HUES64 (cell line): ENCODE results near the gene USP19. TPM values are rescaled to one million over a fixed set of nuclear protein-coding genes. Genes with fewer than 3 reads are reported as not detected.
A peak's percentile ranks its signal among the peaks of the same experiment; 100 is the strongest.

Experiments used
- H3K27ac ChIP-seq: 2 replicates; pipeline ENCODE4 v1.7.0; 2013; ENCODE audit warnings: low read depth, low read length, inconsistent platforms
- H3K27me3 ChIP-seq: 2 replicates; pipeline ENCODE4 v1.6.1; 2013; ENCODE audit warnings: mild to moderate bottlenecking, low read length; ENCODE audit not compliant: insufficient read depth
- H3K36me3 ChIP-seq: 2 replicates; pipeline ENCODE4 v1.6.1; 2013; ENCODE audit warnings: mild to moderate bottlenecking, low read length; ENCODE audit not compliant: insufficient read depth
- H3K4me1 ChIP-seq: 2 replicates; pipeline ENCODE4 v1.6.1; 2013; ENCODE audit warnings: mild to moderate bottlenecking, low read length, moderate library complexity; ENCODE audit not compliant: insufficient read depth
- H3K4me3 ChIP-seq: 2 replicates; pipeline ENCODE4 v1.5.1; 2013; ENCODE audit warnings: mild to moderate bottlenecking, low read length, moderate library complexity
- H3K9ac ChIP-seq: 2 replicates; pipeline ENCODE4 v1.6.1; 2013; ENCODE audit warnings: mild to moderate bottlenecking, low read depth, low read length
- H3K9me3 ChIP-seq: 2 replicates; pipeline ENCODE4 v1.6.1; 2013; ENCODE audit warnings: low read depth, low read length; ENCODE audit not compliant: insufficient read depth
- WGBS: fragments of 150-250, 120-280 bp; methylation state at CpG from one replicate; pipeline ENCODE4 v1.1.7; 2013; ENCODE audit warnings: missing lambda C conversion rate; 5-methylcytosine and 5-hydroxymethylcytosine counted together
- polyA plus RNA-seq, 2 experiments: library from polyadenylated mRNA; stranded (reverse); fragments of 50-300 nt; gene quantifications; one replicate each; pipeline ENCODE4 v1.2.3, GENCODE V29; 2013

Gene USP19, protein sequence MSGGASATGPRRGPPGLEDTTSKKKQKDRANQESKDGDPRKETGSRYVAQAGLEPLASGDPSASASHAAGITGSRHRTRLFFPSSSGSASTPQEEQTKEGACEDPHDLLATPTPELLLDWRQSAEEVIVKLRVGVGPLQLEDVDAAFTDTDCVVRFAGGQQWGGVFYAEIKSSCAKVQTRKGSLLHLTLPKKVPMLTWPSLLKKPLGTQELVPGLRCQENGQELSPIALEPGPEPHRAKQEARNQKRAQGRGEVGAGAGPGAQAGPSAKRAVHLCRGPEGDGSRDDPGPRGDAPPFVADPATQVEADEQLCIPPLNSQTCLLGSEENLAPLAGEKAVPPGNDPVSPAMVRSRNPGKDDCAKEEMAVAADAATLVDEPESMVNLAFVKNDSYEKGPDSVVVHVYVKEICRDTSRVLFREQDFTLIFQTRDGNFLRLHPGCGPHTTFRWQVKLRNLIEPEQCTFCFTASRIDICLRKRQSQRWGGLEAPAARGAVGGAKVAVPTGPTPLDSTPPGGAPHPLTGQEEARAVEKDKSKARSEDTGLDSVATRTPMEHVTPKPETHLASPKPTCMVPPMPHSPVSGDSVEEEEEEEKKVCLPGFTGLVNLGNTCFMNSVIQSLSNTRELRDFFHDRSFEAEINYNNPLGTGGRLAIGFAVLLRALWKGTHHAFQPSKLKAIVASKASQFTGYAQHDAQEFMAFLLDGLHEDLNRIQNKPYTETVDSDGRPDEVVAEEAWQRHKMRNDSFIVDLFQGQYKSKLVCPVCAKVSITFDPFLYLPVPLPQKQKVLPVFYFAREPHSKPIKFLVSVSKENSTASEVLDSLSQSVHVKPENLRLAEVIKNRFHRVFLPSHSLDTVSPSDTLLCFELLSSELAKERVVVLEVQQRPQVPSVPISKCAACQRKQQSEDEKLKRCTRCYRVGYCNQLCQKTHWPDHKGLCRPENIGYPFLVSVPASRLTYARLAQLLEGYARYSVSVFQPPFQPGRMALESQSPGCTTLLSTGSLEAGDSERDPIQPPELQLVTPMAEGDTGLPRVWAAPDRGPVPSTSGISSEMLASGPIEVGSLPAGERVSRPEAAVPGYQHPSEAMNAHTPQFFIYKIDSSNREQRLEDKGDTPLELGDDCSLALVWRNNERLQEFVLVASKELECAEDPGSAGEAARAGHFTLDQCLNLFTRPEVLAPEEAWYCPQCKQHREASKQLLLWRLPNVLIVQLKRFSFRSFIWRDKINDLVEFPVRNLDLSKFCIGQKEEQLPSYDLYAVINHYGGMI (N-terminal part only)
- 29.4 TPM for polyA plus RNA-seq (2013, experiment 1 of 2)
- 26.6 TPM for polyA plus RNA-seq (2013, experiment 2 of 2)

DNA sequence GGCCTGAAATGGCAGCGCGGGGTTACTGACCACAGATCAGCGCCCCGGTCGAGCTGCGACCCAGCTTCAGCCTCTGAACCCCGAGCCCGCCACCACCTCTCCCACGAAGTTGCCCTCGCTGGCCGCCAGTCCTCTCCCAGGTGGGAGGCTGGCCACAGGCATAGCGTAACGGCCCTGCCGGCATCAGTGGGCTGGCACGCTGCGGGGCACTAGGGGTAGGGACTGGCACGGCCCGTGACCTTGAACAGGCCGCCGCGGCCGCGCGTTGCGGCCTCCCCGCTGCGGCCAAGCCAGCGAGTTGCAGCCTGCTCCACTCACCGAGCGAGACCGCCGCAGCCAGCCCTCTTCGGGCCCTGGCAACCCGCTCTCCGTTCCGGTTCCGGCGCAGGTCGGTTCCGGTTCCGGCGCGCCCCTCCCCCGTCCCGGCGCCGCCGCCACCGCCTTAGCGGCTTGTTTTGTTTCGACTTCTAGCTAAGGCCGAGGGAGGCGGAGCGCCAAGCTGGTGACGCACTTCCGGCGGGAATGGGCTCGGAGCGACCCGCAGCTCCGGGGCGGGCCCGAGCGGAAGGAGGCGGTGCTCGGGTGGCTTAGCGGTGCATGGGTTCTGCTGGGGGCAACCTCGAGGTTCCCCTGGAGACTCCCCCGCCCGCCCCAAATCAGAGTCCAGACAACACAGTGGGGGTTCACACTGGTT, at the start of gene USP19:
Gene USP19, minus strand, starts transcription at position 386 of the 694 bp plus-strand sequence. CDS start 1,678 bp downstream, outside the sequence.
- 1% methylated on average over 70 of the region's 70 CpGs for WGBS
- Histone ChIP-seq H3K36me3 (peaks cover 61% of the 10 kb centered on the region), H3K27me3 (no peaks in the 10 kb centered on the region), H3K9ac (peak within 1 kb of the TSS; percentile 87), H3K4me1 (peaks cover 6% of the 10 kb centered on the region; the same call in 1 of the 2 replicates), H3K27ac (peak within 1 kb of the TSS; percentile 98), H3K4me3 (peak within 1 kb of the TSS; percentile 79), H3K9me3 (no peaks in the 10 kb centered on the region)

DNA sequence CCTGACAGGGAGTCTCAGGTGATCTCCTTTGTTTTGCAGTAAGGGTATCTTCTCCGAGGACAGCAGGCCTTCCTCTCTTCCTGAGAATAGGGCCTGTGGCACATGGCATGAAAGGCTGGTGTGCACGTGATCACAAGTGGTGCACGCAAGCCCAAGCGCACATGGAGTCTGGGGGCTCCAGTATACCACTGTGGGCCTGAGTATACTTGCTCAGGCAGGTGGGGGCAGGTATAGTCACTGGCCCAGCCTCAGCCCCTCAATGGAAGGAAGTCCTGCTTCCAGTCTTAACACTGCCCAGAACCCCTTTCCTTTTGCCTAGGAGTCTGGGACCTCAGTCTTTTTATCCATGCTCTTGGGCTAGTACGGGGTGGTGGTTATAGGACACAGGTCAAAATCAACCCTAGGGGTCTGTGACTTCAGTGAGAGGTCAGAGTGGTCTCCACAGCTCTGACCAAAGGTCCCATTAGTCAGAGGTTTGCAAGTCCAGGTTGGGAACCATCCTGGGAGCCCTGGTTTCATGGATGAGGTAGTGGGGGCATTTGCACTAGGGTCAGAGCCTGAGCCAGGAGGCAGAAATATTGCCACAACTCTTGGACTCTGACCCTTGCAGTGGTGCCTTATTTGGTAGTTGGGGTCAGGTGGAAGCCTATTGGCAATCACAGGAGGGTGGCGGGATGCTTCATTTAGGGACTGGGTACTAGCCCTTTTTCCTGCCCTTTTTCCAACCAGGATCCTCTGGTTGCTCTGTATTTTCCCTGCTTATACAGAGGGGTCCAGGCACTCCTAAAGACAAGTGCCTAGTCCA, 46.3 kb upstream of the USP19 start:
- H3K27me3 ChIP-seq, result peaks cover 11% of the 10 kb centered on the region
- 0 out of 2 replicates have a peak overlapping the region, but pooled peaks have one; percentile 35 for H3K9ac ChIP-seq
- H3K4me3 ChIP-seq, result peak overlapping the region; percentile 99
- H3K4me1 ChIP-seq, result peaks cover 10% of the 10 kb centered on the region
- H3K36me3 ChIP-seq, result peaks cover 25% of the 10 kb centered on the region
- WGBS, result 87% methylated on average over 6 of the region's 6 CpGs
- no peak overlapping the region for H3K27ac ChIP-seq
- H3K9me3 ChIP-seq, result 0 out of 2 replicates have a peak, but pooled peaks cover 3% of the 10 kb centered on the region

DNA sequence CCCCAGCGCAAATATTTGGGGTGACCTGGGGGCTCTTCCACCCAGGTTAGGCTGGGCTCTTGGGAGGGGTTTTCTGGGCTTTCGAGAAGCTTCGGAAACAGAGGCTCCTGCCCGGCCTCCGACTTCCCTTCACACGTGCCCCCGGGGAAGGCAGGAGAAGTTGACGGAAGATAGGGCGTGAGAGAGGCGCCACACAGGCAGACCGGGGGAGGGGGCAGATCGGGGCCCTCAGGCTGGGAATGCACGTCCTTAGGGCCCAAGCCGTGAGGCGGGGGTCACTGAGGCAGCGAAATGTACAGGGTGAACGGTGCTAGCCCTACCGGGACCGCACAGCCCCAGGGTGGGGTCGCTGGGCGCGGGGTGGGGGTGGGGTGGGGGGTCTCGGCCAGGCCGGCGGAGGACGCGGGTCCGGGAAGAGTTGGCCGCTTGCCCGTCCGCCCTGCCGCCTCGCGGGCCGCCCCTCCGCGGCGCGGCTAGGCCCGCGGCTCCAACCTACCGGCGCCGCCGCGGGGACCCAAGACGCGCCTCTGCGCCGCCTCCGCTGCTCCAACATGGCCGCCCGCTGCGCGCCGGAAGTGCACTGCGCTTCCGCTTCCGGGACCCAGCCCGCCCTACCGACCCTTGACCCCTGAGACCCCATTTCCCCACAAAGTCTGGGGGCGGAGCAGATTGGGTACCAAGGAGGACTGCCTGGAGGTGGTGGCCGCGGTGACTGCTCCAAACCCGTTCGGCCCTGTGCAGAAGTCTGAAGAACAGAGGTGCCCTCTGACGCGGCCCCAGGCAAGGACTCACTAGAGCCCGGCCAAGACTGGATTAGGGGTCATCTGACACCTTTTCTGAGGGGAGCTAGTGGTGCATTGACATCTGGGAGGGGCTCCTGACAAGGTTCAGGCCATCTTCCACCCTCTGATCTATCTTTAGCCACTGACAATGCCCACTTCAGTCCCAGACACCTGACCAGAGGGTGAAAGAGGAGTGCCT, 45.4 kb upstream of the USP19 start, which contains the start of gene CCDC71:
Gene CCDC71, minus strand, starts transcription at position 561 of the 981 bp plus-strand sequence. CDS start 2,123 bp downstream, outside the sequence.
- 3% methylated on average over 69 of the region's 69 CpGs for WGBS
- Histone ChIP-seq H3K36me3 (peaks cover 28% of the 10 kb centered on the region), H3K9ac (peak within 1 kb of the TSS; percentile 93), H3K4me3 (peak within 1 kb of the TSS; percentile 99), H3K4me1 (peaks cover 7% of the 10 kb centered on the region), H3K27me3 (peaks cover 11% of the 10 kb centered on the region), H3K27ac (peak within 1 kb of the TSS; percentile 76), H3K9me3 (0 out of 2 replicates have a peak, but pooled peaks cover 3% of the 10 kb centered on the region)

DNA sequence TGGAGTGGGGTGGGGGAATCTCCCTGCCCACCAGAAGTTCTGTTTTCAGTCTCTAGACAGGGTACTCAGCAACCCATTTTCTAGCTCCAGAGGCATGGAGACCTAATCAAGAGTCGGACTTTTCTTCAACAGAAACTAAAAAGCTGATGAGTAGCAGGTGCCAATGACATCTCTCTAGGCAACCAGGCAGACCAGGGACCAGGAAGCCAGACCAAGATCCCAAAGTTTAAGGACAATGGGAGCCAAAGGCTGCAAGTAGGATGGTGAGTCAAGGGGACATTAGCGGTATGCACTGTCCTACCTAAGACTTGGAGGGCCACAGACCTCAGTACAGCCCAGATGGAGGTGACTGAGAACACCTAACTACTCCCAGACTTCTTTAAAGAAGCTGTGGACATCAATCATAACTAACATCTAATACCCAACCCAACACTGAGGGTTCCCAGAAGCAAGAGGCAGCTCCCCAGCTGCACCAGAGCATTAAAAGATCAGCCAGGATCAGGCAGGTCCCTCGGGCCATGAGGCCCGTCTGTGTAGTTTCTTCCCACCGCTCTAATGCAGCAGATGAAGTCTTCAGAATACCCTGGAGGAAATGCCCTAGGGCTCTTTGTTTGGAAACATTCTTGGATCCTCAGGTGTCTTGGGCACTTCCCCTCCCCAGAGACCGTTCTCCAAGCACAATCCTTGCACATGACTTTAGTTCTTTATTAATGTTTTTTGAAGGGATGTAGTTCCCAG, 44.5 kb upstream of the USP19 start:
- H3K27me3 ChIP-seq, result peaks cover 11% of the 10 kb centered on the region
- H3K27ac ChIP-seq, result peak overlapping the region; percentile 76
- peak overlapping the region; percentile 93 for H3K9ac ChIP-seq
- H3K4me3 ChIP-seq, result peak overlapping the region; percentile 99
- 44% methylated on average over 5 of the region's 6 CpGs for WGBS
- H3K36me3 ChIP-seq, result peaks cover 28% of the 10 kb centered on the region
- H3K9me3 ChIP-seq, result 0 out of 2 replicates have a peak, but pooled peaks cover 3% of the 10 kb centered on the region
- H3K4me1 ChIP-seq, result peaks cover 7% of the 10 kb centered on the region

DNA sequence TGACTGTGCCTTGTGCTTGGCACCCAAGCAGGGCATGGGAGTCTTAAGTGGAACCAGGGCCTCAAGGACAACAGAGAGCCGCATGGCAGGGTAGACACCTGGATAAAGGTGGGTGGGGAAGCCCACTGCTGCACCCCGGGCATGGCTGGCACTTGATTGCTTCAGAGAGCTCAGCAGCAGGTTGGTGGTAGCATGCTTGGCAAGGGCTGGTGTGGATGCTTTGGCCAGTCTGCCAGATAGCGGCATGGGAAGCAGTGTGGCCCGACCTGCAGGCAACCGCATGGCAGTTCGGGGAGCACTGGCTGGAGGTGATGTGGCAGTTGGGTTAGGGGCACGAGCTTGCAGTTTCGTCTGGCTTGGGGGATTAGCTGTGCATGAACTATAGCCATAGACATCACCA, 43.0 kb upstream of the USP19 start:
- 96% methylated on average over 8 of the region's 8 CpGs for WGBS
- H3K9ac ChIP-seq, result no peak overlapping the region
- no peak overlapping the region for H3K27ac ChIP-seq
- H3K4me1 ChIP-seq, result peaks cover 7% of the 10 kb centered on the region
- H3K9me3 ChIP-seq, result 0 out of 2 replicates have a peak, but pooled peaks cover 3% of the 10 kb centered on the region
- peaks cover 11% of the 10 kb centered on the region for H3K27me3 ChIP-seq
- H3K36me3 ChIP-seq, result peaks cover 28% of the 10 kb centered on the region
- H3K4me3 ChIP-seq, result no peak overlapping the region

DNA sequence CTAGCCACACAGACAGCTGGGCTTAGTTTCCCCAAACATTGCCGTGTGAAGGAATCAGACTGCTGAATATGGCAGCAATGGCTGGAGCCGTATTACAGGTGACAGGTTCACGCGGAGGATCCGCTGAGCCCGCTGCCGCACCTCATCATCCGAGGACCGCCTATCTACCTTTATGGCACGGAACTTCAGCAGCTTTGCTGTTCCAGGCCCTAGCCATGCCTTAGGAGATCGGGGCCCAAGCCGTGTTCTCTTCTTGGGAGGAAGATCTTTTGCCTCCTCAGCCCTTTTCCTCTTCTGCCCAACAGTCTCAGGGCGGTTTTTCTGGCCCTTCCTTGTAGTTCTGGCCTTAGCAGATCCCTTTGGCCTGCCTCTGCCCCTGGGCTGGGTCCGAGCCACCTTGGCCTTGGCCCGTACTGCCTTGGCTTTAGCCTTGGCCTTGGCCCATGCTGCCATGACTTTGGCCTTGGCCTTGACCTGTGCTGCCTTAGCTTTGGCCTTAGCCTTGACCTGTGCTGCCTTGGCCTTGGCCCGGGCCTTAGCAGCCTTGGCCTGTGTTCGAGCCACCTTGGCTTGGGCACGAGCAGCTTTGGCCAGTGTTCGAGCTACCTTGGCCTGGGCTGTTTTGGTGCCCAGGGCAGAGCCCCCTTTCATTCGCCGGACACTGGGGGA, 42.3 kb upstream of the USP19 start:
- WGBS, result 96% methylated on average over 21 of the region's 21 CpGs

DNA sequence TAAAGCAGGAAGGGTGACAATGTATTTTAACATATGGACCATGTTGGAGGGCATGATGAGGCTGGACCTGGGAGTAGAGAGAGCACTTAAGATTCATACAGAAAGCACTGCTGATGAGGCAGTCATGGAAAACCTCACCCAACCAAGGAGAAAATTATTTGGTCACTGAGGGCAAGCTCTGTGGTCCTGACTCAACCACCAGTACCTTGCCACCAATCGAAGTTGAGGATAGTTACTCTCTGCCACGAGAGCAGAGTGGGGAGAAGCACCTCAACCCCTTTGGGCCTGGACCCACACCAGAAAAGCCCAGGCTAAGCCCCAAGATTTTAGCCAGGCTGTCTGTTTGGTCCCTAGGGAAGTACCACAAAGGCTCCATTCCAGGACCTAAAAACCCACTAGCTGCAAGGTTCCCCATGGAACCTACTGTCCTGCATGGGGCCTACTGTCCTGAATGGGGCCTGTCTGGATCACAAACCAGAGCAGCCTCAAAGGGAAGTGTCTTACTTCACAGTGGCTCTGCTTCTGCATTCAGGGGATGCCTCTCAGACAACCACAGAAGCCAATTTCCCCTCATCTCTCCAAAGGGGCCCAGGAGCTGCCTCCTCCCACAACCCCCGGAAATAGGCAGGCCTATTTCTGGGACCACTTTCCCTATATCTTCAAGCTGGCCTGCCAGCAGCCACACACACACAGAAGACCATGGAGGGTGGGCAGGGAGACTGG, 41.3 kb upstream of the USP19 start:
- WGBS, result 93% methylated on average over 3 of the region's 3 CpGs
- peaks cover 28% of the 10 kb centered on the region for H3K36me3 ChIP-seq
- H3K9ac ChIP-seq, result no peak overlapping the region
- H3K4me3 ChIP-seq, result no peak overlapping the region
- H3K27me3 ChIP-seq, result no peaks in the 10 kb centered on the region
- peaks cover 7% of the 10 kb centered on the region for H3K4me1 ChIP-seq
- no peak overlapping the region for H3K27ac ChIP-seq
- 0 out of 2 replicates have a peak, but pooled peaks cover 3% of the 10 kb centered on the region for H3K9me3 ChIP-seq

More for the DNA sequence above, 42.3 kb upstream of the USP19 start:
- Histone ChIP-seq H3K36me3 (peaks cover 28% of the 10 kb centered on the region), H3K9ac (no peak overlapping the region), H3K4me1 (peaks cover 7% of the 10 kb centered on the region), H3K27me3 (peaks cover 7% of the 10 kb centered on the region), H3K4me3 (no peak overlapping the region), H3K9me3 (0 out of 2 replicates have a peak, but pooled peaks cover 3% of the 10 kb centered on the region), H3K27ac (no peak overlapping the region)

DNA sequence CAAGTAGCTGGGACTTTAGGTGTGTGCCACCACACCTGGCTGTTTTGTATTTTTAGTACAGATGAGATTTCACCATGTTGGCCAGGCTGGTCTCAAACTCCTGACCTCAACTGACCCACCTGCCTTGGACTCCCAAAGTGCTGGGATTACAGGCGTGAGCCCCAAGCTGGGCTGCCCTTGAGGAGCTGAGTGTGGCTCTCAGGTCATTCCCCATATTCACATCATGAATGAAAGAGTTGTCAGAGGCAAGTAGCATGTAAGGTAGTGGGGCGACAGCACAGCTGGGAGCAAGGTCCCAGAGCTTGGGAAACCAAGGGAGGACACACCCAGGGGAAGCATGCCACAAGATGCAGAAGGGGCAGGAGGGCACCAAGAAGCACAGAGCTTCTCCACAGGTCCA, 40.6 kb upstream of the USP19 start:
- no peaks in the 10 kb centered on the region for H3K9me3 ChIP-seq
- H3K4me1 ChIP-seq, result peaks cover 7% of the 10 kb centered on the region
- no peak overlapping the region for H3K4me3 ChIP-seq
- peaks cover 28% of the 10 kb centered on the region for H3K36me3 ChIP-seq
- H3K27me3 ChIP-seq, result no peaks in the 10 kb centered on the region
- no peak overlapping the region for H3K27ac ChIP-seq
- no peak overlapping the region for H3K9ac ChIP-seq
- WGBS, result 95% methylated on average over 2 of the region's 2 CpGs
